ENCODE results near the gene RIT1.

The RIT1 gene

GRCh38 chr1:155880251-155880650, 30.9 kb downstream of the RIT1 start:
- Histone ChIP-seq H3K27me3 (no peaks in the 10 kb centered on the region), H3K9me3 (no peaks in the 10 kb centered on the region), H3K4me1 (no peaks in the 10 kb centered on the region), H3K4me3 (no peak overlapping the region), H3K36me3 (peaks cover 94% of the 10 kb centered on the region), H3K4me2 (no peak overlapping the region), H3K9ac (no peak overlapping the region), H3K27ac (no peak overlapping the region), H4K20me1 (peaks cover 95% of the 10 kb centered on the region)
- no peak for TF ChIP-seq Cebpa-rat (IDR thresholded peaks at IDR 0.05)

GRCh38 chr1:155877945-155878344, 33.2 kb downstream of the RIT1 start:
- Histone ChIP-seq H3K4me3 (no peak overlapping the region), H3K27me3 (no peaks in the 10 kb centered on the region), H3K4me1 (no peaks in the 10 kb centered on the region), H4K20me1 (peaks cover 95% of the 10 kb centered on the region), H3K36me3 (peaks cover 86% of the 10 kb centered on the region), H3K4me2 (no peak overlapping the region), H3K27ac (no peak overlapping the region), H3K9ac (no peak overlapping the region), H3K9me3 (no peaks in the 10 kb centered on the region)
- TF ChIP-seq Cebpa-rat (IDR thresholded peaks at IDR 0.05): no peak

- Histone ChIP-seq H3K9me3 (no peaks in the 10 kb centered on the region), H3K9ac (no peak overlapping the region), H3K27me3 (no peaks in the 10 kb centered on the region), H4K20me1 (peaks cover 98% of the 10 kb centered on the region), H3K4me3 (no peak overlapping the region), H3K4me1 (no peaks in the 10 kb centered on the region), H3K27ac (no peak overlapping the region), H3K4me2 (no peak overlapping the region), H3K36me3 (peaks cover 86% of the 10 kb centered on the region)
- no peak for TF ChIP-seq Cebpa-rat (IDR thresholded peaks at IDR 0.05)
Measured at GRCh38 chr1:155873860-155874259, 37.3 kb downstream of the RIT1 start.

GRCh38 chr1:155872527-155872926, 38.6 kb downstream of the RIT1 start:
- H3K9me3 ChIP-seq: no peaks in the 10 kb centered on the region

GRCh38 chr1:155871390-155871789, 39.8 kb downstream of the RIT1 start:
- Histone ChIP-seq H3K27ac (no peak overlapping the region), H3K4me2 (no peak overlapping the region), H3K4me1 (no peaks in the 10 kb centered on the region), H3K36me3 (peaks cover 83% of the 10 kb centered on the region), H3K9ac (no peak overlapping the region), H4K20me1 (peaks cover 97% of the 10 kb centered on the region), H3K9me3 (no peaks in the 10 kb centered on the region), H3K27me3 (no peaks in the 10 kb centered on the region), H3K4me3 (no peak overlapping the region)
- TF ChIP-seq Cebpa-rat (IDR thresholded peaks at IDR 0.05): no peak

More at GRCh38 chr1:155872527-155872926, 38.6 kb downstream of the RIT1 start:
- Histone ChIP-seq H3K9ac (no peak overlapping the region), H4K20me1 (peaks cover 100% of the 10 kb centered on the region), H3K36me3 (peaks cover 87% of the 10 kb centered on the region), H3K27me3 (no peaks in the 10 kb centered on the region), H3K4me3 (no peak overlapping the region), H3K4me1 (no peaks in the 10 kb centered on the region), H3K4me2 (no peak overlapping the region), H3K27ac (no peak overlapping the region)
- no peak for TF ChIP-seq Cebpa-rat (IDR thresholded peaks at IDR 0.05)

- Histone ChIP-seq H3K36me3 (peaks cover 73% of the 10 kb centered on the region), H4K20me1 (peaks cover 86% of the 10 kb centered on the region), H3K4me2 (no peak overlapping the region), H3K4me3 (no peak overlapping the region), H3K4me1 (no peaks in the 10 kb centered on the region), H3K9me3 (no peaks in the 10 kb centered on the region), H3K27me3 (no peaks in the 10 kb centered on the region), H3K9ac (no peak overlapping the region), H3K27ac (no peak overlapping the region)
- no peak for TF ChIP-seq Cebpa-rat (IDR thresholded peaks at IDR 0.05)
Measured at GRCh38 chr1:155867766-155868165, 43.4 kb downstream of the RIT1 start.

GRCh38 chr1:155864393-155864792, 46.8 kb downstream of the RIT1 start:
- peaks cover 21% of the 10 kb centered on the region for H3K4me1 ChIP-seq
- peaks cover 50% of the 10 kb centered on the region for H3K36me3 ChIP-seq
- H3K27ac ChIP-seq: no peak overlapping the region
- no peak overlapping the region for H3K9ac ChIP-seq
- no peaks in the 10 kb centered on the region for H3K27me3 ChIP-seq
- no peak for TF ChIP-seq Cebpa-rat (IDR thresholded peaks at IDR 0.05)
- peaks cover 53% of the 10 kb centered on the region for H4K20me1 ChIP-seq
- no peak overlapping the region for H3K4me3 ChIP-seq
- no peak overlapping the region for H3K4me2 ChIP-seq
- H3K9me3 ChIP-seq: no peaks in the 10 kb centered on the region

GRCh38 chr1:155861896-155862295, 49.3 kb downstream of the RIT1 start:
- 0 out of 2 replicates have a peak overlapping the region, but pooled peaks have one; percentile 88 for H3K4me2 ChIP-seq

GRCh38 chr1:155860970-155861510, 50.1 kb downstream of the RIT1 start:
- TF ChIP-seq Cebpa-rat (IDR thresholded peaks at IDR 0.05): no peak
- peak overlapping the region; percentile 88 for H3K4me2 ChIP-seq
- H4K20me1 ChIP-seq: peaks cover 22% of the 10 kb centered on the region; the same call in 1 of the 2 replicates
- H3K36me3 ChIP-seq: peaks cover 25% of the 10 kb centered on the region
- H3K4me3 ChIP-seq: peak overlapping the region; percentile 72
- H3K27me3 ChIP-seq: no peaks in the 10 kb centered on the region
- no peaks in the 10 kb centered on the region for H3K9me3 ChIP-seq
- peaks cover 44% of the 10 kb centered on the region for H3K4me1 ChIP-seq
- peak overlapping the region; percentile 95 for H3K27ac ChIP-seq
- peak overlapping the region; percentile 90 for H3K9ac ChIP-seq

More at GRCh38 chr1:155861896-155862295, 49.3 kb downstream of the RIT1 start:
- Histone ChIP-seq H3K27ac (no peak overlapping the region), H3K9ac (no peak overlapping the region), H3K4me3 (no peak overlapping the region), H3K36me3 (peaks cover 28% of the 10 kb centered on the region), H3K27me3 (no peaks in the 10 kb centered on the region), H4K20me1 (peaks cover 28% of the 10 kb centered on the region; the same call in 1 of the 2 replicates), H3K9me3 (no peaks in the 10 kb centered on the region), H3K4me1 (peaks cover 39% of the 10 kb centered on the region)
- TF ChIP-seq Cebpa-rat (IDR thresholded peaks at IDR 0.05): no peak

GRCh38 chr1:155859881-155860871, 51.0 kb downstream of the RIT1 start:
- Histone ChIP-seq H3K9ac (peak overlapping the region; percentile 90), H4K20me1 (peaks cover 14% of the 10 kb centered on the region; the same call in 1 of the 2 replicates), H3K36me3 (peaks cover 21% of the 10 kb centered on the region), H3K4me1 (peaks cover 53% of the 10 kb centered on the region), H3K27me3 (no peaks in the 10 kb centered on the region), H3K27ac (peak overlapping the region; percentile 95), H3K4me2 (peak overlapping the region; percentile 88), H3K9me3 (no peaks in the 10 kb centered on the region), H3K4me3 (peak overlapping the region; percentile 72)
- TF ChIP-seq Cebpa-rat (IDR thresholded peaks at IDR 0.05): no peak

Measured in BLaER1 (cell line).